HepG2 (cell line): ENCODE data around the gene COX10. TPM values are rescaled to one million over a fixed set of nuclear protein-coding genes. Genes with fewer than 3 reads are reported as not detected.

Experiments
- ATAC-seq: fragments of 200-7000 bp; cut with Tn5 transposase; 3 replicates; pipeline ENCODE4 v1.9.1; 2020; ENCODE audit warnings: mild to moderate bottlenecking, moderate library complexity
- BruUV-seq: library from RNA; stranded (reverse); fragments of 400-500 nt; replicated peaks from 2 replicates; lab custom pipeline; 2021; lab: Mats Ljungman, UMichigan
- CTCF ChIA-PET: fragments of 300-600 bp; formaldehyde crosslinking; extraction: SDS; loops from one replicate; lab custom pipeline; 2021; ENCODE audit warnings: low total read pairs, inconsistent platforms, low intra/inter-chr PET ratio; lab: Yijun Ruan, JAX
- POLR2A ChIA-PET: fragments of 350-600 bp; sonication (Branson Sonifier 250); formaldehyde crosslinking; loops from one replicate; lab custom pipeline; 2020; ENCODE audit warnings: antibody characterized with exemption, inconsistent platforms; lab: Yijun Ruan, JAX
- DNase-seq: peaks from one replicate; pipeline ENCODE4 v3.0.0-alpha.2; 2015; ENCODE audit warnings: low spot score
- FAIRE-seq: peaks from 3 replicates; lab custom pipeline; 2011; peaks lifted over from hg19 to GRCh38; lab: Jason Lieb, UNC
- H2AFZ ChIP-seq: one replicate; pipeline ENCODE4 v1.6.1; 2011; ENCODE audit warnings: low read length, inconsistent platforms
- H3K27ac ChIP-seq: fragments of 300-600 bp; 3 replicates; pipeline ENCODE4 v1.8.0; 2011; ENCODE audit warnings: mixed run types, mild to moderate bottlenecking, mixed read lengths, low read length, inconsistent platforms; ENCODE audit not compliant: insufficient read depth; ENCODE audit errors: extremely low read length
- H3K27me3 ChIP-seq, 2 experiments: fragments of 200-600 bp in 1 of 2; 2 replicates in 1 of 2; 3 replicates in 1 of 2; pipeline versions ENCODE4 v1.6.0 to v1.8.0; 2011; ENCODE audit warnings: low read length in 2 of 2, mild to moderate bottlenecking in 2 of 2, moderate library complexity in 2 of 2, inconsistent platforms in 1 of 2; ENCODE audit not compliant: insufficient read depth in 2 of 2, control insufficient read depth in 1 of 2
- H3K36me3 ChIP-seq, 2 experiments: fragments of 200-600 bp in 1 of 2; replicated peaks in 1 of 2; 2 replicates in 1 of 2; 3 replicates in 1 of 2; pipeline versions ENCODE4 v1.5.1 to v1.8.0; 2011; ENCODE audit warnings: low read length in 2 of 2, inconsistent platforms in 1 of 2; ENCODE audit not compliant: insufficient read depth in 2 of 2, control insufficient read depth in 1 of 2
- H3K4me1 ChIP-seq: 2 replicates; pipeline ENCODE4 v1.5.1; 2012; ENCODE audit warnings: low read length, inconsistent platforms; ENCODE audit not compliant: insufficient read depth
- H3K4me2 ChIP-seq: 2 replicates; pipeline ENCODE4 v1.6.0; 2011; ENCODE audit warnings: low read depth, low read length, inconsistent platforms
- H3K4me3 ChIP-seq, 3 experiments: fragments of 200-600 bp in 1 of 3; sonication (generic), shearing (Covaris generic) in 1 of 3; replicated peaks in 1 of 3; 2 replicates each; pipeline ENCODE4 v1.5.1; 2011 to 2016; ENCODE audit warnings: low read length in 3 of 3, inconsistent platforms in 2 of 3, low read depth in 2 of 3, mild to moderate bottlenecking in 2 of 3, control low read depth in 1 of 3, mixed read lengths in 1 of 3; ENCODE audit not compliant: insufficient read depth in 1 of 3
- H3K79me2 ChIP-seq: one replicate; pipeline ENCODE4 v1.6.1; 2011; ENCODE audit warnings: low read length, inconsistent platforms; ENCODE audit not compliant: insufficient read depth
- H3K9ac ChIP-seq: 2 replicates; pipeline ENCODE4 v1.6.0; 2011; ENCODE audit warnings: mild to moderate bottlenecking, low read depth, low read length, inconsistent platforms; ENCODE audit not compliant: insufficient read depth
- H3K9me3 ChIP-seq: 2 replicates; pipeline ENCODE4 v1.5.1; 2012; ENCODE audit warnings: mild to moderate bottlenecking, low read length
- H4K20me1 ChIP-seq: 2 replicates; pipeline ENCODE4 v1.6.0; 2011; ENCODE audit warnings: inconsistent platforms, mild to moderate bottlenecking, low read length, moderate library complexity; ENCODE audit not compliant: insufficient read depth
- HOXA9 ChIP-seq: sonication (generic); formaldehyde crosslinking; IDR thresholded peaks from 2 replicates; pipeline ENCODE4 v1.8.1; 2022; ENCODE audit warnings: missing genetic modification reagents, mild to moderate bottlenecking, moderate library complexity, borderline replicate concordance
- KAT8 ChIP-seq: IDR thresholded peaks from 2 replicates; pipeline ENCODE4 v1.6.1; 2016; ENCODE audit warnings: missing genetic modification reagents, missing compliant biosample characterization
- MIXL1 ChIP-seq: IDR thresholded peaks from 2 replicates; pipeline ENCODE4 v1.6.1; 2016
- NR2F6 ChIP-seq, 2 experiments: IDR thresholded peaks; 2 replicates each; pipeline ENCODE4 v1.6.1; 2016; ENCODE audit warnings: antibody characterized with exemption in 1 of 2, mild to moderate bottlenecking in 1 of 2
- PPARG ChIP-seq: conservative IDR thresholded peaks from 2 replicates; pipeline ENCODE4 v1.6.1; 2016; ENCODE audit warnings: missing biosample characterization, missing genetic modification reagents
- SIN3B ChIP-seq: fragments of 150-350 bp; IDR thresholded peaks from 2 replicates; pipeline ENCODE4 v1.6.1; 2014; ENCODE audit warnings: low read length
- TEAD3 ChIP-seq: optimal IDR thresholded peaks from 2 replicates; pipeline ENCODE3; 2016; ENCODE audit warnings: borderline replicate concordance
- YEATS4 ChIP-seq: sonication (generic); formaldehyde crosslinking; IDR thresholded peaks from 2 replicates; pipeline ENCODE4 v1.4.0; 2020; ENCODE audit warnings: missing genetic modification reagents, borderline replicate concordance
- ZNF136 ChIP-seq: sonication (generic); formaldehyde crosslinking; IDR thresholded peaks from 2 replicates; pipeline ENCODE4 v1.8.1; 2022; ENCODE audit warnings: low read depth, mild to moderate bottlenecking, moderate library complexity, missing genetic modification reagents
- ZNF792 ChIP-seq: IDR thresholded peaks from 2 replicates; pipeline ENCODE4 v1.6.1; 2016
- WGBS: methylation state at CpG from one replicate; pipeline ENCODE4 v1.1.6; 2017; ENCODE audit warnings: low lambda C conversion rate; 5-methylcytosine and 5-hydroxymethylcytosine counted together
- in situ Hi-C: cut with HindIII; loops from 2 replicates; pipeline ENCODE4 v1.10.0; 2017; ENCODE audit warnings: low pct_unique_long_range_greater_than_20kb; ENCODE audit not compliant: extremely low pct_ligation_motif_present
- intact Hi-C: fragments of 100-400 bp; cut with micrococcal nuclease; formaldehyde crosslinking; loops from one replicate; pipeline ENCODE4 v1.10.0; 2022; ENCODE audit not compliant: unreplicated experiment
- polyA plus RNA-seq, 8 experiments: library from polyadenylated mRNA; depleted of rRNA in 3 of 8; stranded (reverse) in 7 of 8; unstranded in 1 of 8; fragments of >200 nt; fragmentation: Illumina TruSeq in 4 of 8; extraction: Trizol in 4 of 8; gene quantifications; 2 replicates each; pipeline versions ENCODE4 v1.2.1 to v1.2.3, GENCODE V29; 2011 to 2016; ENCODE audit warnings: low read depth in 4 of 8, missing spikeins in 1 of 8, mixed read lengths in 1 of 8; ENCODE audit not compliant: insufficient read depth in 1 of 8
- total RNA-seq, 5 experiments: library from RNA; depleted of rRNA; stranded (reverse); fragments of >200 nt; fragmentation: Illumina TruSeq; extraction: Trizol; gene quantifications; 2 replicates each; pipeline ENCODE4 v1.2.3, GENCODE V29; 2016; ENCODE audit warnings: low read depth in 1 of 5
- TF ChIP-seq, protein P1 (sequence below): IDR thresholded peaks from 2 replicates; pipeline ENCODE4 v1.6.1; 2016; ENCODE audit warnings: low read depth
- TF ChIP-seq, protein P2 (sequence below): sonication (generic); formaldehyde crosslinking; IDR thresholded peaks from 2 replicates; pipeline ENCODE4 v1.4.0; 2020; ENCODE audit warnings: mild to moderate bottlenecking, missing genetic modification reagents
- TF ChIP-seq, protein P3 (sequence below): IDR thresholded peaks from 2 replicates; pipeline ENCODE4 v1.6.1; 2016

Gene COX10
- total and polyA plus RNA-seq, 2 of the 13 experiments (the other 11 are each of a cell fraction or from before 2014, with no cell fraction given): 13.9 to 20.1 TPM

DNA sequence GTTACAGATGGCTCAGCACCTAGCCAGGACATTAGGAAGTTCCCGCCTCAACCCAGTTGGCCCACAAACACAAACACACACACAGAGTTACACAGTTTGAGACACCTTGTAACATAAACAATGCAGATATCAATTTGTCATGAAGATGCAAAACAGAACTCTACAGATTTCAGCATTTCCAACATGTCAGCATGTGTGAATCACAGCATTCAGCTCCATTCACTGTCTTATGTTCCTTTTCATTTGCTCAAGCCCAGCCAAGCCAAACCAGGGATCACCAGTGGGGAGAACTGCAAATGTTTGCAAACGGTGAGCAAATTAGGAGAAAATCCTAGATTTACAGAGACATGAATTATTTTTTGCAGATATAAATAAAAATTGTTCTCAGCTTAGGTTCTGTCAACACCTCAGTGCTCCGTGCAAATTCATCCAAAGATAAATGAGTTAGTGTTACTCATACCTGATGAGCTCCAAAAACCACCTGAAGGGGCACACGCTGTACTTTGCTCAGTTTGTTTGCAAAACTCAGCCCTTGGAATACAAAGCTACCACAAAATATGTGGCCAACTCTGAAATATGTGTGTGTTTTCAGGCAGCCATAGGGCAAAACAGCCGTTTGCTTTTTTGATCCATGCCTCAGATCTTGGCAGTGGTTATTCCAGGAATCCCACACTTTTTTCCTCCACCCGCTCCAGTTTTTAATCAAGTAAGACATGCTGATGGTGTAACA lies 16.3 kb upstream of the COX10 start (continued):
- TF ChIP-seq, protein P1, sequence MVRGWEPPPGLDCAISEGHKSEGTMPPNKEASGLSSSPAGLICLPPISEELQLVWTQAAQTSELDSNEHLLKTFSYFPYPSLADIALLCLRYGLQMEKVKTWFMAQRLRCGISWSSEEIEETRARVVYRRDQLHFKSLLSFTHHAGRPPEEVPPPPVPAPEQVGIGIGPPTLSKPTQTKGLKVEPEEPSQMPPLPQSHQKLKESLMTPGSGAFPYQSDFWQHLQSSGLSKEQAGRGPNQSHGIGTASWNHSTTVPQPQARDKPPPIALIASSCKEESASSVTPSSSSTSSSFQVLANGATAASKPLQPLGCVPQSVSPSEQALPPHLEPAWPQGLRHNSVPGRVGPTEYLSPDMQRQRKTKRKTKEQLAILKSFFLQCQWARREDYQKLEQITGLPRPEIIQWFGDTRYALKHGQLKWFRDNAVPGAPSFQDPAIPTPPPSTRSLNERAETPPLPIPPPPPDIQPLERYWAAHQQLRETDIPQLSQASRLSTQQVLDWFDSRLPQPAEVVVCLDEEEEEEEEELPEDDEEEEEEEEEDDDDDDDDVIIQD (CRISPR knock-in tag): 0 out of 2 replicates have a peak, but pooled peaks have one; percentile 31
- TF ChIP-seq PPARG (CRISPR knock-in tag): 0 out of 2 replicates have a peak, but pooled peaks have one; percentile 17

DNA sequence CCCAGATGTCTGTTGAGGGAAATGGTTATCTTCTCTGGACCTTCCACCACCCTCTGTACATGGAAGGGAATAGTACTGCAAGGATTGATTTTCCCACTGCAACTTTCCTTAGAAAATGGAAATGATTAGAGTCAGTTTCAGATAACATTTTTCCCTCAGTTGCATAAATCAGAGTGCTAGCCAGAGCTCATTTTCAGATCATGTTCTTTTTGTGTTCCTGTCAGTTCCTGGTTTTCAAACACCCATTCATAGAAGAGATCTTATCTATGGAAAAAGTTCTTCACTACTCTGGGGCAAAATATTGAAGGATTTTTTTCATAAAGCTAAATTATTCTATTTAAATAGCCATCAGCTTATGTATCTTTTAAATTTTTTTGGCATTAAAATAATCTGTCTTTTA lies 11.7 kb upstream of the COX10 start:
- BruUV-seq: no TSS peak

DNA sequence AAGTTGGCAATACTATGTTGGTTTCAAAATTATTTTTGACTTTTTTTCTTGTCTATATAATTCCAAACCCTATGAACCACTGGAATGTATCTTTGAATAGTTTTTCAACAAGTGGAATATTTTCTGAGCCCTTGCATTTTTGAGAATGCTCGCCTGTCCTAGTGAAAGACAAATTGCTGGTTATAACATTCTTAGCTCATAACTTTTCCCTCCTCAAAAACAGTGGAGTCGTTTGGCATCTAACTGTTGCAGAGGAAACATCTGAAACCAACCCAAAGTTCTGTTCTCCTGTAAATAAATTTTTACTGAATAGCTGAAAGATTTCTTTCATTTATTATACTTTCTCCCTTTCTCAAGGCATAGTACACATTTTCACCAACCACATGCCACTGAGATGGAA lies 11.3 kb upstream of the COX10 start:
- POLR2A ChIA-PET: no interaction called here
- WGBS: 98% methylated on average over 2 of the region's 2 CpGs
- Histone ChIP-seq H3K27ac (no peak overlapping the region), H3K36me3 (peaks cover 0 to 9% of the 10 kb centered on the region in 2 experiments; a peak in 1 of 5 replicates), H3K9me3 (no peaks in the 10 kb centered on the region; the same call in 1 of the 2 replicates), H3K4me1 (peaks cover 17% of the 10 kb centered on the region), H4K20me1 (no peaks in the 10 kb centered on the region), H3K79me2 (no peaks in the 10 kb centered on the region), H3K4me2 (no peak overlapping the region), H2AFZ (no peak overlapping the region), H3K27me3 (no peaks in the 10 kb centered on the region), H3K4me3 (no peak overlapping the region), H3K9ac (no peak overlapping the region)
- CTCF ChIA-PET: no interaction called here
- ATAC-seq (no peak), DNase-seq (no peak), FAIRE-seq (no peak)
- intact Hi-C loops: no loop called here
- in situ Hi-C loops: no loop called here
- BruUV-seq: no TSS peak
- TF ChIP-seq, protein P2, sequence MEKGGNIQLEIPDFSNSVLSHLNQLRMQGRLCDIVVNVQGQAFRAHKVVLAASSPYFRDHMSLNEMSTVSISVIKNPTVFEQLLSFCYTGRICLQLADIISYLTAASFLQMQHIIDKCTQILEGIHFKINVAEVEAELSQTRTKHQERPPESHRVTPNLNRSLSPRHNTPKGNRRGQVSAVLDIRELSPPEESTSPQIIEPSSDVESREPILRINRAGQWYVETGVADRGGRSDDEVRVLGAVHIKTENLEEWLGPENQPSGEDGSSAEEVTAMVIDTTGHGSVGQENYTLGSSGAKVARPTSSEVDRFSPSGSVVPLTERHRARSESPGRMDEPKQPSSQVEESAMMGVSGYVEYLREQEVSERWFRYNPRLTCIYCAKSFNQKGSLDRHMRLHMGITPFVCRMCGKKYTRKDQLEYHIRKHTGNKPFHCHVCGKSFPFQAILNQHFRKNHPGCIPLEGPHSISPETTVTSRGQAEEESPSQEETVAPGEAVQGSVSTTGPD (CRISPR knock-in tag): no peak
- no peak for TF ChIP-seq HOXA9 (CRISPR knock-in tag)
- TF ChIP-seq, protein P3, sequence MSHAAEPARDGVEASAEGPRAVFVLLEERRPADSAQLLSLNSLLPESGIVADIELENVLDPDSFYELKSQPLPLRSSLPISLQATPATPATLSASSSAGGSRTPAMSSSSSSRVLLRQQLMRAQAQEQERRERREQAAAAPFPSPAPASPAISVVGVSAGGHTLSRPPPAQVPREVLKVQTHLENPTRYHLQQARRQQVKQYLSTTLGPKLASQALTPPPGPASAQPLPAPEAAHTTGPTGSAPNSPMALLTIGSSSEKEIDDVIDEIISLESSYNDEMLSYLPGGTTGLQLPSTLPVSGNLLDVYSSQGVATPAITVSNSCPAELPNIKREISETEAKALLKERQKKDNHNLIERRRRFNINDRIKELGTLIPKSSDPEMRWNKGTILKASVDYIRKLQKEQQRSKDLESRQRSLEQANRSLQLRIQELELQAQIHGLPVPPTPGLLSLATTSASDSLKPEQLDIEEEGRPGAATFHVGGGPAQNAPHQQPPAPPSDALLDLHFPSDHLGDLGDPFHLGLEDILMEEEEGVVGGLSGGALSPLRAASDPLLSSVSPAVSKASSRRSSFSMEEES (CRISPR knock-in tag): no peak
- TF ChIP-seq ZNF792 (CRISPR knock-in tag): no peak
- no peak for TF ChIP-seq KAT8
- TF ChIP-seq YEATS4 (CRISPR knock-in tag): no peak
- no peak for TF ChIP-seq ZNF136 (CRISPR knock-in tag)
- no peak for TF ChIP-seq MIXL1 (CRISPR knock-in tag)
- no peak for TF ChIP-seq SIN3B
- TF ChIP-seq NR2F6 (IDR thresholded peaks at IDR 0.05): no peak
- no peak for TF ChIP-seq NR2F6 (CRISPR knock-in tag; IDR thresholded peaks at IDR 0.05)

More for the DNA sequence above, 11.7 kb upstream of the COX10 start:
- no peaks in the 10 kb centered on the region for H3K79me2 ChIP-seq
- no peak overlapping the region for H3K4me2 ChIP-seq
- no peak overlapping the region for H3K9ac ChIP-seq
- DNase-seq: no peak
- FAIRE-seq: no peak
- CTCF ChIA-PET: no interaction called here
- POLR2A ChIA-PET: no interaction called here
- H3K4me3 ChIP-seq: no peak overlapping the region
- peaks cover 21% of the 10 kb centered on the region for H3K4me1 ChIP-seq
- ATAC-seq: no peak
- H4K20me1 ChIP-seq: no peaks in the 10 kb centered on the region
- H3K36me3 ChIP-seq: peaks cover 0 to 9% of the 10 kb centered on the region in 2 experiments; a peak in 1 of 5 replicates
- intact Hi-C loops (no loop called here), in situ Hi-C loops (no loop called here)
- H3K27ac ChIP-seq: no peak overlapping the region
- H2AFZ ChIP-seq: no peak overlapping the region
- no peaks in the 10 kb centered on the region for H3K27me3 ChIP-seq
- H3K9me3 ChIP-seq: no peaks in the 10 kb centered on the region; the same call in 1 of the 2 replicates
- TF ChIP-seq TEAD3: no peak
